Ishikawa (cell line): ENCODE results near the gene ZRANB3.

Experiments
- EGR1 ChIP-seq: IDR thresholded peaks from 2 replicates; pipeline ENCODE4 v1.6.1; 2012
- REST ChIP-seq: IDR thresholded peaks from 2 replicates; pipeline ENCODE4 v1.6.1; 2012; ENCODE audit warnings: low read depth, mild to moderate bottlenecking

GRCh38 chr2:135378591-135378990 lies 152.4 kb downstream of the ZRANB3 start:
- TF ChIP-seq EGR1 (no peak), REST (no peak)
